Stimulated activated CD8-positive, alpha-beta memory T cell treated with anti-CD3 and anti-CD28 coated beads, Interleukin-7, amount 100 ng/mL, for 4 hours (primary cell): Measurements from ENCODE around the gene GABARAP.

Source experiments
- DNase-seq, 2 donors: peaks; one replicate each; pipeline ENCODE4 v3.0.0-alpha.2; 2020; ENCODE audit warnings: low read depth in 2 of 2

GABARAP gene

DNA sequence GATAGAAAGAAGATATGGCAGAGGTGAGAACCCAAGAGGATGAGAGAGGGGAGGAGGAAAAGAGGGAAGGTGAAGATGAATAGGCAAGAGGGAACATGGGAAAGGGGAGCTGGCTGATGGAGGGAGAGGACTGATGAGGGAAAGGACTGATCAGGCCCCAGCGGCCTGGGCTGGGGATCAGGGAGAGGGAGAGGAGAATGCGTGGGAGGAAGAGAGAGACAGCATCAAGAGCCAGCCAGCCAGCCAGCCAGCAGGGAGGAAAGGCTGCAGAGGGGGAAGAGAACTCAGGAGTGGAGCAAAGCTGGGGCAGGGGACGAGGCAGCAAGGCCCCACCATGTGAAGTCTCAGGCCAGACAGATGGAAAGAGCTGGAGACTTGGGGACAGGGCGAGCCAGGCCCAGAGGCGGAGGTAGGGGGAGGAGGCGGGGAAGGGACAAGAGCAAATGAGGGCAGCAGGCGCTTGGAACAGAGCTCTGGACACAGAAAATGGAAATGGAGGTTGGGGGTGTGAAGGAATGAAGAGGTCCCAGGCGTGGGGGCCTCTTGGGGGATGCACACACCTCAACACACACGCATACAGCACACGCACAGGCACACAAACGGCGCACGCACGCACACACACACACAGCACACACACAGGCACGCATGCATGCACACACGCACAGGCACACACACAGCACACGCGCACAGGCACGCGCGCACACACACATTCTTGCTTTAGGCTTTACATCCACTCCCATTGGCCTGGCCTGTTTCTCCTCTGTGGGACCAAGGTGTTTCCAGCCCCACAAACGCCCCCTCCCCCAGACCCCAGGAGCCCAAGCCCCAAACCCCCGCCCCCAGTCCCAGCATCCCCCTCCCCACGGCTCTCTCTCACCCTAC is 34.9 kb downstream of the GABARAP start:
- DNase-seq, result no peak

DNA sequence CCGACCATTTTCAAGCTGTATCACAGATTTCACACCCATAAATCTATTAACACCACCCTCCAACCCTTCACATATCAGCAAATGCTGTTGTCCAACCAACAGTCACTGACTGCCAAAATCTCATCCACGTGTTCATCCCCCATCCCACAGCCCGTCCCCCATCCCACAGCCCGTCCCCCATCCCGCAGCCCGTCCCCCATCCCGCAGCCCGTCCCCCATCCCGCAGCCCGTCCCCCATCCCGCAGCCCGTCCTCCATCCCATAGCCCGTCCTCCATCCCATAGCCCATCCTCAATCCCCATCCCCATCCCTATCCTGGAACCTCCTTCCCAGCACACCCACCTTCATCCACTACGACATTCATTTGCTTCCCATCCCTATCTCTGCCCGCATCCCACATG is 36.7 kb downstream of the GABARAP start:
- DNase-seq, result no peak

DNA sequence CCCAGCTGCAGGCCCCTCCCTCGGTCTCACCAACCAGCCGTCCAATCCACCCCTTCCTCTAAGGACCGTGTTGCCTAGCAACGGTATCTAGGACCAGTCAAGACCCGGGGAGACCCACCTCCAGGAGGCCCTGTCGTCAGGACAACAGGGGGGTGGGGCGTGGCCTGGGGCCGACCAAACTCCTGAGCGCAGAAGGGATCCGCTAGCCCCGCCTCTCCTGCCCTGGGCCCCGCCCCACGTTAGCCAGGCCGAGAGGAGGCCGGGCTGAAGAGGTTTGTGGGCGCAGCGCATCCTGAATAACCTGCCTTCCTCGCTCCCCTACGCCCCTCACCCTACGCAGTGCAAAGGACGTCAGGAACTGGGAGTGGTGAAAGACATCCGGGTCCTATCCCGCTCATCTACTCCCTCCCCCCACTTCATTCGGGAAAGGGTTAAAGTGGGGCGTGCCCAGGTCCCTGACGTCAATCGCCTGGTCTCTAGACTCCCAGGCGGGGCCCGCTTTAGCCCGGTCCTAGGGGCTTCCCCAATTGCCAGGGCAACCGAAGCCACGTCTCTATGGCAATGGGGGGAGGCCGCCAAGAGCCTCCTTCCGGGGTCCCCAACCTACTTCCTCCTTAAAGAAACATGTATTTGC is 37.3 kb downstream of the GABARAP start:
- peak; percentile 91 to 92 for DNase-seq

DNA sequence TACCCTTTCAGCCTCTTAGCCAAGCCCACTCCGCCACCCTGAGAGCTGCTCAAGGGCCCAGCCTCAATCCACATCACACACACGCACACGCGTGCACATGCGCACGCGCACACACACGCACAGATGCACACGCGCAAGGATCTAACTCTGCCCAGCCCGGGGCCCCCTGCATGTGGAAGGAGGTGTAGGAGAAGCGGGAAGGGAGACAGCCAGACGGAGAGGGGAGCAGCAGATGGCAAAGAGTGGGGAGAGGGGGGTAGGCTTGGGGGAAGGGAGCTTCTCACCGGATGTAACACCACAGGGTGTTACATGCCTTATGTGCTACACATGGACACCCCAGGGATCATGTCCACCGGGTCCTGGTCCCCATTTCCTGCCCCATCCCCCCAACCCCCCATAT is 37.9 kb downstream of the GABARAP start:
- peak in 1 of 2 donors; percentile 12 for DNase-seq

DNA sequence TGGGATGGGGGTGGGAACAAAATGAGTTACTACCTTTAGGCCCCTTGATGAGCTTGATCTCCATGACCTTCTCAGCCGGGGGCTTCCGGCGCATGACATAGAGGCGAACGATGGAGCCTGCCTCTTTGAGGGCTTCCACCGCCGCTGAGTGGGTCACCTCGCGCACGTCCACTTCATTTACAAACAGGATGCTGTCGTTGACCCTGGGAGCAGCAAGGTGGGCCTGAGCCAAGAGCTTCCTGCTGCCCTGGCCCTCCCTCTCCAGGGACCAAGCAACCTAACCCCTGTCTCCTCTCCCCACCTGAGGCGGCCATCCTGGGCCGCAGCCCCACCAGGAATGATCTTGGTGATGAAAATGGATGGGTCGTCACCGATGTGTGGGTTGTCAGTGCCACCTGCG is 38.9 kb downstream of the GABARAP start:
- DNase-seq, result no peak

DNA sequence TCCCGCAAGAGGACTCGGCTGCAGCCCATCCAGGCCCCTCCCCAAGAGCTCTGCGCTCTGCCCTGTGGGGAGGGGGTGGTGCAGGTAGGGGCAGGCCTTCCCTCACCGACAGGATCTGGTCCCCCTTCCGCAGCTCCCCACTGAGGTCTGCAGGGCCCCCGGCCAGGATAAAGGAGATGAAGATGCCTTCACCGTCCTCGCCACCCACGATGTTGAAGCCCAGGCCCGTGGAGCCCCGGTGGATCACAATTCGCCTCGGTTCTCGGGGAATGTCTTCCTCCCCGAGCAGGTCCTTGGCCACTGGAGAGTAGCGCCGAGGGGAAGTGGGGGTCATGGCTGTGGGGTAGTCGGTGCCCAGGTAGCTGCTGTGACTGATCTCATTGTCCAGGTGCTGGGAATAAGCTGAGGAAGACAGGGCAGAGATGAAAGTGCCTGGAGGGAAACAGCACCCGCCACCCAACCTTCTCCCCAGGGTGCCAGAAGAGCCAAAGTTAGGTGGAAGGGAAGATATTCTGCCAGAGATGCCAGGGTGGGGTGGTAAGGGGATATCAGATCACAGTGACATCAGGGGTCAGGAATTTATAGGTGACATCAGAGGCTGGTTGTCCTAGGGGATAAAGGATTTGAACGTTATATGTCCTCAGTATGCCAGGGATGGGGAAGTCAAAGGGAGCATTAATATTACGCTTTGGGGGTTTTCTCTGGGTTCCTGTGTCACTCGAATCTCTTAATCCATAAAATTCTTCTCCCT is 45.4 kb downstream of the GABARAP start:
- DNase-seq, result no peak

DNA sequence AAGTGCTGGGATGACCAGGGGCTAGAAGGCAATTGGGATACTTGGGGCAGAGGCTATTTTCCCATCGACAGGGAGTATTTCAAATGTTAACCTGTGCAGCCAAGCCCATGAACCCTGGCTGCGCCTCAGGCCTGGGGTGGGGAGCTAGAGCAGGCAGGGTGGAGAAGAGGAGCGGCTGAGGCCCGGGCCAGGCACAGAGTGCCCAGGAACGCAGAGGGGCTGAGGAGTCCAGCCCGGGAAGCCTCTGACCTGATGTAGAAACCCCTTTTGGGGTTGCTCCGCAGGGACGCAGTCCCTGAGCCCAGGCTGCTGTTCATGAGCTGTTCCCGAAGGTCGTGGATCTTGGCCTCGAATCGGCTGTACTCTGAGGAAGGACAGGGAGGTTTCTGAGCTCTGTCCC is 46.3 kb downstream of the GABARAP start:
- DNase-seq, result no peak

DNA sequence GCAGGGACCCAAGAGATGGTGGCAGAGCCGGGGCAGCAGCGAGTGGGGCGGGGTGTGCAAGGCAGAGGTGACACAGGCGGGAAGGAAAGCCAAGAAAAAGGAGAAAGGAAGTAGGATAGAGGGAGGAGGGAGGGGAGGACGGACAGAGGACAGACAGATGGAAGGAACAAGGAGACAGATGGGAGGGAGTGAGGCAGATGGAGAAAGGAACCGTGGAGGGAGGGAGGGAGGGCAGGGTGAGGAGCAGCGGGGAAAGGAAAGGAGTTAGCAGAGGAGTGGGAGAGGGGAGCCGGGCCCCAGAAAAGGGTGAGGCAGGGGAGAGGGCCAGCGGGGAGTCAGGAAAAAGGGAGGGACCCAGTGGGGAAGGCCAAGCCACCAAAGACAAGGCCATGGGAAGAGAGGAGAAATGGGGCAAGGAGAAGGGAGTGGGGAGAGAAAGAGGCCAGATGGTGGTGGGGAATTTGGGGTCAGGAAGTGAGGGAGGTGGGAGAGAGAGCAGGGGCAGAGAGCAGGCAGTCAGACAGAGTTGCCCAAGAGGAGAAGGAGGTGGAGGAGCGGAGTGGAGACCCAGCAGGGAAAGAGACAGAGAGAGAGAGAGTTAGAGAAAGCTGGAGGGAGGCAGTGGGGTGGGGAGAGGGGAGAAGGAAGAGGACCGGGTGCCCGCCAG is 49.8 kb downstream of the GABARAP start:
- no peak for DNase-seq

DNA sequence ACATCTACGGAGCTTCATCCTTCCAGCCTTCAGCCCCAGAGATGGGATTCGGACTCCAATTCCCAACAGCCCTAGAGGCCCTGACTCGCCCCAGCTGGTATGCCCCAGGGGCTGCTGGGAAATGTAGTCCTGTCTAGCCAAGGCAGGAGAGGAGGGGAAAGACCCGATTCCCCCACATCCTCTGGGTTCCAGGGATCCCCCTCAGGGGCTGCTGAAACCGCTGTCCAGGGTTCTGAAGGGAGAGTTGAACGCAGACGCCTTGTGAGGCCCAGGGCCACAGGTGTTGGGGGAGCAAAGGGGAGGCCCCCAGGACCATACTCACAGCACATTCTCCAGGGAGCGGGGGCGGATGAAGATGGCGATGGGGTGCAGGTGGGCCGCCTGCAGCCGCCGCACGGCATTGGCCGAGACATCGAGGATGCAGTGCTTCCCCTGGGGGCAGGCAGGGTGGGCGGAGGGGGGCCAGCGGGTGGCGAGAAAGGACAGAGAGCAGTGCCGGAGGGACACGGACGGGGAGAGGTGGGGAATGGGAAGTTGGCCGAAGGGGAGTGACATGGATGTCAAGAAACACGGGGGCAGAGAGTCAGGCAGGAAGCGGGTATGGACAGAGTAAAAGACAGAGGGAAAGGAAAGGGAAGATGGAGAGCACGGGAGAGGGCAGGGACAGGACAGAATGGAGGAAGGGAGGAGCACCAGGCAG is 50.5 kb downstream of the GABARAP start:
- no peak for DNase-seq

DNA sequence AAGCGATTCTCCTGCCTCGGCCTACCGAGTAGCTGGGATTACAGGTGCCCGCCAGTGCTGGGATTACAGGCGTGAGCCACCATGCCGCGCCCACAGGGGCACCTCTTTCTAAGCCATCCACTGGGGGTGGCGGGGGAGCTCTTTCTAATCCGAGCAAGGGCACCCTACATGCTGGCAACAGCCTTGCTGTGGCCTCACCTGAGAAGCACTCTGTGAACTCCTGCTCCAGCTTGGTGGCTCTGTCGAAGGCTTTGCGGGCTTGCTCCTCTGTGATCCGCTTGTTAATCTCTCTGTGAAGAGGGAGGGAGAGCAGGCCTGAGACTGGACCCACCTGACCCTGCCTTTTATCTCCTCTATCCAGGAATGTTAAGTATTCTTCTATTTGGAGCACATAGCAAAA is 51.2 kb downstream of the GABARAP start:
- DNase-seq, result no peak

DNA sequence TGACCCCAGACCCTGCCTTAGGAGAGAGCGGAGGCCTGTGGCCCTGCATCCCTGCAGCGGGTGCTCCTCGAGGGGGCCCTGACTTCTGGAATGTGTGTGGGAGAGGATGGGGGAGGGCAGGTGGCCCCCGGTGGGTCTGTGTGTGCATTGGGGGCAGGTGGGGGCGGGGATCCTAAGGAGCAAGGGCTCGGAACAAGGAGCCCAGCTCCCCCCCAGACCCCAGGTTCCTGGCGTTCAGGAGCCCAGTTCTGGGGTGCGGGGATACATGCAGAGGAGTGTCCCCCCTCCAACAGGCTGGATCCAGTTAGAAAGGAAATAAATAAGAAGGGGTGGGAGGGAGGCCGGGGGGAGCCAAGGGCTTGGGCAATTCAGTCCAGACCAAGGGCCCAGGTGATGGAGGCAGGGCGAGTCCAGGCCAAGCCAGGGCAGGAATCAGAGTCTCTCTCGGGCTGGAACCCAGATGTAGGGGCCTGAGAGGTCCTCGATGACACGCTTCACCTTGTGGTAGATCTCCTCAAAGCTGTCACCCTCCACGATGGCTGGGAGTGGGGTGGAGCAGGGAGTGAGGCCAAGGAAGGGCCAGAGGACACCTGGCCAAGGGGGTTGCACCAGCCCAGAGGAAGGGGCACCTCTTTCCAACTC is 51.9 kb downstream of the GABARAP start:
- no peak for DNase-seq
